K562 (cell line): ENCODE results near the gene TNIK. TPM values are rescaled to one million over a fixed set of nuclear protein-coding genes. Genes with fewer than 3 reads are reported as not detected.

Experiments
- ATAC-seq: fragments of 200-7000 bp; cut with Tn5 transposase; 3 replicates; pipeline ENCODE4 v1.9.1; 2020; ENCODE audit warnings: moderate library complexity
- BruUV-seq: library from RNA; stranded (reverse); fragments of 400-500 nt; replicated peaks from 2 replicates; lab custom pipeline; 2021; lab: Mats Ljungman, UMichigan
- CTCF ChIA-PET: fragments of 300-600 bp; formaldehyde crosslinking; extraction: SDS; loops from one replicate; lab custom pipeline; 2021; ENCODE audit warnings: low intra/inter-chr PET ratio; lab: Yijun Ruan, JAX
- POLR2A ChIA-PET: fragments of 300-600, 350-650 bp; sonication (Branson Sonifier 250); formaldehyde crosslinking; extraction: SDS; loops from one replicate; lab custom pipeline; 2021; ENCODE audit warnings: antibody characterized with exemption, inconsistent platforms; lab: Yijun Ruan, JAX
- DNase-seq, 4 experiments: peaks; one replicate each; pipeline versions ENCODE4 v3.0.0 to v3.0.0-alpha.2; 2011 to 2018; ENCODE audit warnings: low spot score in 3 of 4, mixed read lengths in 3 of 4; ENCODE audit errors: extremely low read depth in 1 of 4
- FAIRE-seq: peaks from 2 replicates; lab custom pipeline; 2011; peaks lifted over from hg19 to GRCh38; lab: Jason Lieb, UNC
- H2AFZ ChIP-seq: 2 replicates; pipeline ENCODE4 v1.6.0; 2011; ENCODE audit warnings: low read depth, low read length, control low read depth, inconsistent platforms
- H3K27ac ChIP-seq: fragments of 200-600 bp; 3 replicates; pipeline ENCODE4 v1.8.0; 2011; ENCODE audit warnings: low read depth, mild to moderate bottlenecking, control low read depth, inconsistent platforms, low read length, moderate library complexity, mixed read lengths; ENCODE audit errors: extremely low read depth
- H3K27me3 ChIP-seq, 2 experiments: fragments of 300-600 bp in 1 of 2; 2 replicates in 1 of 2; 3 replicates in 1 of 2; pipeline versions ENCODE4 v1.6.0 to v1.8.0; 2011; ENCODE audit warnings: inconsistent platforms in 2 of 2, low read length in 2 of 2, mild to moderate bottlenecking in 1 of 2, mixed read lengths in 1 of 2, moderate library complexity in 1 of 2; ENCODE audit not compliant: control insufficient read depth in 2 of 2, insufficient read depth in 2 of 2
- H3K36me3 ChIP-seq: fragments of 300-600 bp; 3 replicates; pipeline ENCODE4 v1.8.0; 2011; ENCODE audit warnings: mild to moderate bottlenecking, low read length, inconsistent platforms; ENCODE audit not compliant: control insufficient read depth, insufficient read depth
- H3K4me1 ChIP-seq, 2 experiments: fragments of 200-600 bp in 1 of 2; replicated peaks in 1 of 2; 2 replicates in 1 of 2; 3 replicates in 1 of 2; pipeline versions ENCODE4 v1.5.1 to v1.8.0; 2011; ENCODE audit warnings: inconsistent platforms in 2 of 2, low read length in 2 of 2, mild to moderate bottlenecking in 1 of 2, mixed read lengths in 1 of 2, moderate library complexity in 1 of 2; ENCODE audit not compliant: control insufficient read depth in 2 of 2, insufficient read depth in 2 of 2
- H3K4me2 ChIP-seq: 2 replicates; pipeline ENCODE4 v1.6.1; 2011; ENCODE audit warnings: low read length, control low read depth, inconsistent platforms, mixed read lengths; ENCODE audit not compliant: insufficient read depth
- H3K4me3 ChIP-seq: fragments of 200-600 bp; sonication (generic), shearing (Covaris generic); 2 replicates; pipeline ENCODE4 v1.5.1; 2016; ENCODE audit warnings: control low read depth, inconsistent platforms
- H3K79me2 ChIP-seq: fragments of 200-600 bp; 3 replicates; pipeline ENCODE4 v1.8.0; 2011; ENCODE audit warnings: low read length, inconsistent platforms; ENCODE audit not compliant: control insufficient read depth, insufficient read depth
- H3K9ac ChIP-seq, 2 experiments: 2 replicates each; pipeline versions ENCODE4 v1.6.0 to v1.6.1; 2011; ENCODE audit warnings: low read depth in 2 of 2, low read length in 2 of 2, control low read depth in 1 of 2, inconsistent platforms in 1 of 2, mild to moderate bottlenecking in 1 of 2, mixed read lengths in 1 of 2; ENCODE audit not compliant: insufficient read depth in 1 of 2
- H3K9me1 ChIP-seq: one replicate; pipeline ENCODE4 v1.6.0; 2011; ENCODE audit warnings: inconsistent platforms, mild to moderate bottlenecking, low read length, moderate library complexity; ENCODE audit not compliant: control insufficient read depth, insufficient read depth
- H3K9me3 ChIP-seq: replicated peaks from 2 replicates; pipeline ENCODE4 v1.5.1; 2011; ENCODE audit warnings: low read depth, low read length, inconsistent platforms; ENCODE audit not compliant: control insufficient read depth, insufficient read depth
- H4K20me1 ChIP-seq: replicated peaks from 2 replicates; pipeline ENCODE4 v1.6.1; 2011; ENCODE audit warnings: low read length, inconsistent platforms, mixed read lengths; ENCODE audit not compliant: control insufficient read depth, insufficient read depth
- ATF3 ChIP-seq, 2 experiments: fragments of 450-650 bp in 1 of 2; sonication (generic) in 1 of 2; formaldehyde crosslinking in 1 of 2; IDR thresholded peaks in 1 of 2; conservative IDR thresholded peaks in 1 of 2; 2 replicates each; pipeline versions ENCODE4 v1.6.1 to v1.8.1; 2016 to 2023; ENCODE audit warnings: mild to moderate bottlenecking in 2 of 2, moderate library complexity in 2 of 2, inconsistent platforms in 1 of 2, missing genetic modification reagents in 1 of 2
- DIDO1 ChIP-seq: fragments of 450-650 bp; IDR thresholded peaks from 2 replicates; pipeline ENCODE4 v1.6.1; 2016; ENCODE audit warnings: low read depth, missing biosample characterization, missing genetic modification characterization
- FOSL1 ChIP-seq: fragments of 200-800 bp; sonication (Bioruptor generic); conservative IDR thresholded peaks from 2 replicates; pipeline ENCODE4 v1.6.1; 2016; ENCODE audit warnings: missing genetic modification characterization, missing compliant biosample characterization
- FOXK2 ChIP-seq, 2 experiments: fragments of 450-650 bp; IDR thresholded peaks in 1 of 2; conservative IDR thresholded peaks in 1 of 2; 2 replicates each; pipeline ENCODE4 v1.6.1; 2016; ENCODE audit warnings: low read depth in 2 of 2, mild to moderate bottlenecking in 1 of 2
- HSF4 ChIP-seq: fragments of 250-450 bp; sonication (Bioruptor Pico); IDR thresholded peaks from 2 replicates; pipeline ENCODE4 v2.1.2; 2022; ENCODE audit warnings: mild to moderate bottlenecking, moderate library complexity, borderline replicate concordance
- IRF2 ChIP-seq: sonication (generic); formaldehyde crosslinking; IDR thresholded peaks from 2 replicates; pipeline ENCODE4 v1.8.1; 2022; ENCODE audit warnings: mild to moderate bottlenecking, missing genetic modification reagents
- JUND ChIP-seq, 2 experiments: IDR thresholded peaks; 2 replicates in 1 of 2; 3 replicates in 1 of 2; pipeline ENCODE4 v1.6.1; 2011; ENCODE audit warnings: borderline replicate concordance in 2 of 2, low read depth in 2 of 2, low read length in 2 of 2, improper control_type of control experiment in 1 of 2, missing biosample characterization in 1 of 2, missing genetic modification characterization in 1 of 2, missing genetic modification reagents in 1 of 2
- MAFK ChIP-seq: IDR thresholded peaks from 2 replicates; pipeline ENCODE4 v1.6.1; 2011; ENCODE audit warnings: low read length, improper control_type of control experiment
- MEIS2 ChIP-seq: fragments of 450-650 bp; IDR thresholded peaks from 2 replicates; pipeline ENCODE4 v1.6.1; 2014; ENCODE audit warnings: mild to moderate bottlenecking; ENCODE audit not compliant: partially characterized antibody
- MLX ChIP-seq, 2 experiments: fragments of 450-650 bp in 1 of 2; sonication (generic) in 1 of 2; formaldehyde crosslinking; conservative IDR thresholded peaks; 2 replicates each; pipeline versions ENCODE4 v1.4.0 to v1.8.1; 2020 to 2022; ENCODE audit warnings: mild to moderate bottlenecking in 1 of 2, missing genetic modification reagents in 1 of 2
- NFE2 ChIP-seq: IDR thresholded peaks from 2 replicates; pipeline ENCODE4 v1.6.1; 2014; ENCODE audit warnings: antibody characterized with exemption, low read depth
- RBM14 ChIP-seq: fragments of 200-400 bp; formaldehyde crosslinking; IDR thresholded peaks from 2 replicates; pipeline ENCODE4 v1.6.1; 2018; ENCODE audit warnings: low read depth, mild to moderate bottlenecking, low read length, moderate library complexity, borderline replicate concordance; ENCODE audit not compliant: insufficient read depth
- SMAD2 ChIP-seq: fragments of 150-350 bp; IDR thresholded peaks from 2 replicates; pipeline ENCODE4 v1.6.1; 2014; ENCODE audit warnings: low read depth, mild to moderate bottlenecking, low read length
- ZBED1 ChIP-seq: IDR thresholded peaks from 2 replicates; pipeline ENCODE4 v1.6.1; 2014
- ZNF24 ChIP-seq: fragments of 450-650 bp; IDR thresholded peaks from 2 replicates; pipeline ENCODE4 v1.6.1; 2016
- ZNF280B ChIP-seq: fragments of 250-450 bp; sonication (Bioruptor Pico); IDR thresholded peaks from 2 replicates; pipeline ENCODE4 v1.5.1; 2021; ENCODE audit warnings: mild to moderate bottlenecking
- whole genome bisulfite sequencing: fragments of 100-300 bp; shearing (Covaris generic); methylation state at CpG from one replicate; pipeline ENCODE4 v1.1.6; 2016; ENCODE audit warnings: low coverage, mixed read lengths; ENCODE audit not compliant: insufficient coverage; ENCODE audit errors: missing lambda C conversion rate; 5-methylcytosine and 5-hydroxymethylcytosine counted together
- in situ Hi-C: fragments of 300-500 bp; cut with MboI; formaldehyde crosslinking; loops from 4 replicates; pipeline ENCODE4 v1.15.0; 2018; ENCODE audit warnings: inconsistent platforms, mixed read lengths
- intact Hi-C: fragments of 100-400 bp; cut with micrococcal nuclease; formaldehyde crosslinking; loops from 2 replicates; pipeline ENCODE4 v1.14.2; 2022
- polyA plus RNA-seq, 8 experiments: library from polyadenylated mRNA; depleted of rRNA in 4 of 8; stranded (reverse) in 5 of 8; unstranded in 3 of 8; fragments of >200 nt; fragmentation: Nextera tagmentation in 2 of 8; fragmentation: Illumina TruSeq in 1 of 8; extraction: Ambion mirVana in 2 of 8; extraction: Trizol in 1 of 8; gene quantifications; 2 replicates each; pipeline versions ENCODE4 v1.2.1 to v1.2.3, GENCODE V29; 2011 to 2014; ENCODE audit warnings: inconsistent platforms in 1 of 8, missing spikeins in 1 of 8
- total RNA-seq, 7 experiments: library from RNA; depleted of rRNA in 6 of 7; stranded (reverse); fragments of >200 nt in 6 of 7; fragmentation: Illumina TruSeq in 2 of 7; extraction: Trizol in 2 of 7; gene quantifications; 2 replicates each; pipeline versions ENCODE4 v1.2.1 to v1.2.3, GENCODE V29; 2011 to 2021; ENCODE audit warnings: low replicate concordance in 1 of 7

Gene TNIK
- total and polyA plus RNA-seq, 9 of the 15 experiments (the other 6 are each of a cell fraction or from before 2014, with no cell fraction given), result 6.6 to 39.0 (median 24.7) TPM

- TF ChIP-seq IRF2, result no peak
- no peak for TF ChIP-seq MEIS2
- no peak for TF ChIP-seq FOXK2 (conservative IDR thresholded peaks at IDR 0.05 in 1 of 2, IDR thresholded peaks at IDR 0.05 in 1 of 2; ENCODE audit: low read depth in 2 of 2)
- TF ChIP-seq MLX (CRISPR knock-in tag; conservative IDR thresholded peaks at IDR 0.05), result no peak
- no peak for TF ChIP-seq RBM14
- TF ChIP-seq ZNF24, result no peak
- TF ChIP-seq HSF4, result no peak
- TF ChIP-seq, all 486 proteins: peak for 0
These were observed 86.5 kb downstream of the TNIK start (continued) for GRCh38 chr3:171373711-171374110.

GRCh38 chr3:171372694-171373093 lies 87.5 kb downstream of the TNIK start:
- Histone ChIP-seq H3K9me3 (no peaks in the 10 kb centered on the region), H3K4me3 (no peak overlapping the region), H3K27ac (no peak overlapping the region), H4K20me1 (peaks cover 15% of the 10 kb centered on the region; the same call in 1 of the 2 replicates), H3K4me1 (peaks cover 0 to 38% of the 10 kb centered on the region in 2 experiments; a peak in 4 of 5 replicates), H2AFZ (no peak overlapping the region), H3K9me1 (peaks cover 6% of the 10 kb centered on the region), H3K9ac (no peak overlapping the region), H3K36me3 (no peaks in the 10 kb centered on the region; the same call in 2 of the 3 replicates), H3K27me3 (no peaks in the 10 kb centered on the region), H3K79me2 (peaks cover 54% of the 10 kb centered on the region), H3K4me2 (no peak overlapping the region)
- intact Hi-C loops (loop anchor here (5.0 to 10.0 kb wide), 2 partner anchors 55 to 82 kb away; no protein-coding TSS in a partner anchor), in situ Hi-C loops (no loop called here)
- ChIA-PET CTCF (no interaction called here), POLR2A (interaction anchor here (0.5 to 1.1 kb wide), 3 partner anchors 9 to 35 kb away, joined by 3 to 4 read pairs (median 3); no protein-coding TSS in a partner anchor)
- no peak for DNase-seq
- ATAC-seq, result peak; percentile 52
- no peak for FAIRE-seq
- BruUV-seq, result no TSS peak
- 58% methylated on average over 2 of the region's 2 CpGs for WGBS
- TF ChIP-seq MAFK (peak; percentile 19; the same call in 1 of the 2 replicates), DIDO1 (no peak), ZBED1 (no peak), FOSL1 (peak; percentile 42), JUND (IDR thresholded peaks at IDR 0.05; ENCODE audit: borderline replicate concordance, low read depth, low read length) (peak; percentile 37; the same call in 1 of the 2 replicates), JUND (tag; IDR thresholded peaks at IDR 0.05; ENCODE audit: borderline replicate concordance, low read depth, low read length) (0 out of 3 replicates have a peak, but pooled peaks have one; percentile 26), NFE2 (peak; percentile 65), ATF3 (IDR thresholded peaks at IDR 0.05) (peak; percentile 48), ATF3 (CRISPR knock-in tag; conservative IDR thresholded peaks at IDR 0.05) (no peak), ZNF280B (CRISPR knock-in tag) (no peak), SMAD2 (no peak)
